ENCODE results near the gene RHD.
"Not testable (repeated sequence)": the region's sequence is repeated elsewhere in the genome, so short reads cannot be mapped to it uniquely, and the experiment has no call there.

RHD gene

DNA sequence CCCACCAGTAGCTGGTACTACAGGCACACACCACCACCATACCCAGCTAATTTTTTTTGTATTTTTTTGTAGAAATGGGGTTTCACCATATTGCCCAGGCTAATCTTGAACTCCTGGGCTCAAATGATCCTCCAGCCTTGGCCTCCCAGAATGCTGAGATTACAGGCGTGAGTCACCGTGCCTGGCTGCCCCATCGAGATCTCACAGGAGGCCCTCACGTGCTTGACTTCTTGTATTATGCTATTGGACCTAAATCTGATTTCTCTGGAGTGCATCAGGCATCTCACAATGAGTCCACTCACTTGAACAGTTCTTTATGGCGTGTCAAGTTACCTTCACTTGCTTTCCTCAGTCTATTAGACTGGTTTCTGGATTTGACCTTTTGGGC lies 15.7 kb upstream of the RHD start:
- ChIA-PET POLR2A (interaction anchor here (1.1 to 3.7 kb wide), 2 partner anchors 9 to 24 kb away, joined by 3 to 16 read pairs; partner anchors contain the start of gene RSRP1), CTCF (interaction anchor here (1.5 kb wide), 1 partner anchor 17 kb away, joined by 4 read pairs; no protein-coding TSS in a partner anchor)
- no peak overlapping the region for H3K4me3 ChIP-seq (ENCODE audit: low read depth, low read length)
- no peak for DNase-seq (ENCODE audit: low read depth, low spot score)
- TF ChIP-seq CTCF (IDR thresholded peaks at IDR 0.05; ENCODE audit: insufficient read depth, low read length, missing control alignments): no peak

DNA sequence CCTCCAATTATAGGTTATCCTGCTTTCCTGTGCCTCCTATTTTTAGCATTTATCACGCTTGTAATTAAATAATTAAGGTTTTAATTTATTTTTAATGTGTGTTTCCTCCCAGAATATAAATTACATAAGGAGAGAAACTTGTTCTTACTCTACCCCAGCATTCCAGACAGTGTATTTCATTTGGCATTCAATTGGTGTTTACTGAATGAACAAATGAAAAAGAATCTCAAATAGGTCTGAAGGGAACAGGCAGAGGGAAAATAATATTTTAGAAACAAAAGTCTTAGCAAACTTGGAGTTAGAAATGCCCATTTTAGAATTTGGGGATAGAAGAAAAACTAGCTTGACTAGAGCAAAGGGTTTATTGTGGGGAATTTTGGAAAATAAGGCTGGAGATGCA lies 15.1 kb upstream of the RHD start:
- ChIA-PET POLR2A (interaction anchor here (3.7 kb wide), 1 partner anchor 10 kb away, joined by 16 read pairs; the partner anchor contains the start of gene RSRP1), CTCF (interaction anchor here (0.6 kb wide), 1 partner anchor 618 kb away, joined by 3 read pairs; no protein-coding TSS in a partner anchor)

DNA sequence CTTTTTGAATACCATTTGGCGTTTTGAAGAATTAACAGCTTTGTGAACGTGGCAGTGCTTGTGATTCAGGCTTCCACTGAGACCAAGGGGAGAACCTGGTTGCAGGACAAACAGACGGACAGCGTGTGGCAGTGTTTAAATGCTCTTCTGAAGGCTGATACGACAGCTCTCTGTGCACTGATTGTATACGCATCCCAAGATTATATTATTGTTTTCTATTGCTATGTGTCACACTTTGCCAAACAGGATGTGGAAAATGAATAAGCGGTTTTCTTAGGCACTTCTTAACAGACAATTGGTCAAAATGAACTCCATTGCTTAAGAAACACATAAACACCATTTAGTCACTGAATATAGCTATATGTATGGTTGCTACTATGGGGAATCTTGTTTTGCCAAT lies 12.5 kb upstream of the RHD start:
- H3K4me3 ChIP-seq (ENCODE audit: low read depth, low read length); POLR2A ChIA-PET; CTCF ChIA-PET; DNase-seq (ENCODE audit: low read depth, low spot score): not testable (repeated sequence)
- TF ChIP-seq CTCF (IDR thresholded peaks at IDR 0.05; ENCODE audit: insufficient read depth, low read length, missing control alignments): peak; percentile 36

More for the DNA sequence above, 15.1 kb upstream of the RHD start:
- DNase-seq (ENCODE audit: low read depth, low spot score): peak; percentile 37
- H3K4me3 ChIP-seq (ENCODE audit: low read depth, low read length): no peak overlapping the region
- TF ChIP-seq CTCF (IDR thresholded peaks at IDR 0.05; ENCODE audit: insufficient read depth, low read length, missing control alignments): no peak

- DNase-seq (ENCODE audit: low read depth, low spot score); CTCF ChIA-PET; H3K4me3 ChIP-seq (ENCODE audit: low read depth, low read length); POLR2A ChIA-PET: not testable (repeated sequence)
These were observed 12.0 kb upstream of the RHD start for GRCh38 chr1:25260336-25260735.

- DNase-seq (ENCODE audit: low read depth, low spot score); POLR2A ChIA-PET; CTCF ChIA-PET: not testable (repeated sequence)
- peak overlapping the region; percentile 56 for H3K4me3 ChIP-seq (ENCODE audit: low read depth, low read length)
These were observed 5.6 kb upstream of the RHD start for GRCh38 chr1:25266554-25267287.

DNA sequence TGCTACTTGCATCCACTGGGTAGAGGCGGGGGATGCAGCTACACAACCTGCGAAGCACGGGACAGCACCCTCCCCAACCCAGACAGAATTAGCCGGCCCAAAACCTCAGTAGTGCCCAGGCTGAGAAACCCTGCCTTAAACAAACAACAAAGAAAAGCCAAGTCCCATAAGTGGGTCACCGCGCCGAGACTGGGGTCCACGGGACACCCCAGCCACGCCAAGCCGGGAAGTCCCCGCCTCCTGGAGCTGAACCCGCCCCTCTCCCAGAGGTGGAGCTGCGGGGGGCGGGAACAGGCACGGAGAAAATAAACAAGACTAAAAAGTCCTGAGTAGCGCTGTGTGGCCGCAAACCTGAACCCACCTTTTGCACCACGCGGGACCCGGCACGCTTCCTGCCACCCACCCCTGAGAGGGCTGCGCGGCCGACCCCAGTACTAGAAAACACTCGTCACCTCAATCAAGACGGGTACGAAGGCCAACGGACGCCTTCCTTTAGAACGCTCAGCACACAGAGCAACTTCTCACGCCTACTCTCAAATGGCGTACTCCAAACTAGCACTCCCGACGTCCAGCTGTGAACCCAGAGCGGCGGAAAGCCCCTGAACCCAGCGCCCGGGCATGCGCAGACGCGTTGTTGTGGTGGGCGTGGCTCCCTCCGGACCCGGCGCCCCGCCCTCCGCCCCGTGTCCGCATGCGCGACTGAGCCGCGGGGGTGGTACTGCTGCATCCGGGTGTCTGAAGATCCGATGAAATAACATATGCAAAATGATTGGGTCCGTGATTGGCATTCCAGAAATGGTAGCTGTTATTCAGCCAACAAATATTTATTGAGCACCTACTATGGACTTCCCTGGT lies 4.8 kb upstream of the RHD start:
- DNase-seq (ENCODE audit: low read depth, low spot score); POLR2A ChIA-PET; CTCF ChIA-PET: not testable (repeated sequence)
- H3K4me3 ChIP-seq (ENCODE audit: low read depth, low read length): peak overlapping the region; percentile 60

DNA sequence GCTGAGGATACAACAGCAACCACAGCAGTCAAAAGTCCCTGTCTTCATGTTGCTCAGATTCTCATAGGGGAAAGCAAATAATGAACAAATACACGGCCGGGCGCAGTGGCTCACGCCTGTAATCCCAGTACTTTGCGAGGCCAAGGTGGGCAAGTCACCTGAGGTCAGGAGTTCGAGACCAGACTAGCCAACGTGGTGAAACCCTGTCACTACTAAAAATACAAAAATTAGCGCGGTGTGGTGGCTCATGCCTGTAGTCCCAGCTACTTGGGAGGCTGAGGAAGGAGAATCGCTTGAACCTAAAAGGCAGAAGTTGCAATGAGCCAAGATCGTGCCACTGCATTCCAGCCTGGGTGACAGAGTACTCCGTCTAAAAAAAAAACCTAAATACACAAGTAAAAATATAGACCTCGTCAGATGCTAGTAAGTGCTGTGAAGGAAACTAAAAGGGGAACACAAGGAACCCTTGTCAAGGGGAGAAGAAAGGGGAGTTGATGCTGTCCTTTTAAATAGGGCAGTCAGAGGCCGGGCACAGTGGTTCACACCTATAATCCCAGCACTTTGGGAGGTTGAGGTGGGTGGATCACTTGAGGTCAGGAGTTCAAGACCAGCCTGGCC lies 4.1 kb upstream of the RHD start:
- DNase-seq (ENCODE audit: low read depth, low spot score); CTCF ChIA-PET; POLR2A ChIA-PET: not testable (repeated sequence)
- peak overlapping the region; percentile 12 for H3K4me3 ChIP-seq (ENCODE audit: low read depth, low read length)

GRCh38 chr1:25275648-25276047 lies 3.3 kb downstream of the RHD start:
- CTCF ChIA-PET; DNase-seq (ENCODE audit: low read depth, low spot score); H3K4me3 ChIP-seq (ENCODE audit: low read depth, low read length); POLR2A ChIA-PET: not testable (repeated sequence)

GRCh38 chr1:25277295-25277694 lies 5.0 kb downstream of the RHD start:
- CTCF ChIA-PET; DNase-seq (ENCODE audit: low read depth, low spot score); H3K4me3 ChIP-seq (ENCODE audit: low read depth, low read length); POLR2A ChIA-PET: not testable (repeated sequence)

- H3K4me3 ChIP-seq (ENCODE audit: low read depth, low read length); CTCF ChIA-PET; POLR2A ChIA-PET; DNase-seq (ENCODE audit: low read depth, low spot score): not testable (repeated sequence)
These were observed 6.0 kb downstream of the RHD start for GRCh38 chr1:25278358-25278757.

GRCh38 chr1:25278790-25279189 lies 6.5 kb downstream of the RHD start:
- POLR2A ChIA-PET; DNase-seq (ENCODE audit: low read depth, low spot score); CTCF ChIA-PET; H3K4me3 ChIP-seq (ENCODE audit: low read depth, low read length): not testable (repeated sequence)

GRCh38 chr1:25279693-25280111 lies 7.4 kb downstream of the RHD start:
- POLR2A ChIA-PET; DNase-seq (ENCODE audit: low read depth, low spot score); H3K4me3 ChIP-seq (ENCODE audit: low read depth, low read length); CTCF ChIA-PET: not testable (repeated sequence)

- DNase-seq (ENCODE audit: low read depth, low spot score); POLR2A ChIA-PET; CTCF ChIA-PET; H3K4me3 ChIP-seq (ENCODE audit: low read depth, low read length): not testable (repeated sequence)
These were observed 13.6 kb downstream of the RHD start for GRCh38 chr1:25285862-25286261.
